OCI-LY1 (cell line): ENCODE data around the gene SS18L1.

ENCODE experiments used
- CTCF ChIP-seq: fragments of 200-600 bp; sonication (generic), shearing (Covaris generic); IDR thresholded peaks from 2 replicates; pipeline ENCODE4 v1.5.1; 2017; ENCODE audit warnings: mild to moderate bottlenecking, antibody characterized with exemption, low read length, moderate library complexity, mixed read lengths
- EZH2 ChIP-seq: fragments of 200-600 bp; sonication (generic), shearing (Covaris generic); IDR thresholded peaks from 2 replicates; pipeline ENCODE4 v1.8.0; 2017; ENCODE audit warnings: borderline replicate concordance, mixed run types, mild to moderate bottlenecking, antibody characterized with exemption, low read length, moderate library complexity, mixed read lengths

GRCh38 chr20:62211769-62212288 lies 68.3 kb downstream of the SS18L1 start:
- TF ChIP-seq EZH2 = no peak
- TF ChIP-seq CTCF = no peak
